ENCODE data around the gene CD22.

CD22 gene

GRCh38 chr19:35288331-35288730 is 40.7 kb upstream of the CD22 start:
- Histone ChIP-seq H3K4me1 (peaks cover 6% of the 10 kb centered on the region), H3K36me3 (ENCODE audit: control insufficient read depth, insufficient read depth, low read length) (no peaks in the 10 kb centered on the region), H3K79me2 (no peaks in the 10 kb centered on the region), H3K4me2 (ENCODE audit: low read length) (no peak overlapping the region), H3K9me3 (ENCODE audit: control insufficient read depth, low read length) (no peaks in the 10 kb centered on the region), H3K4me3 (ENCODE audit: low read depth, low read length) (no peak overlapping the region), H2AFZ (no peak overlapping the region), H3K9ac (no peak overlapping the region), H3K27me3 (ENCODE audit: control insufficient read depth, insufficient read depth, low read length) (no peaks in the 10 kb centered on the region), H3K27ac (no peak overlapping the region)
- no peak for TF ChIP-seq CTCF (IDR thresholded peaks at IDR 0.05)

- Histone ChIP-seq H2AFZ (no peak overlapping the region), H3K4me1 (peaks cover 6% of the 10 kb centered on the region), H3K4me2 (ENCODE audit: low read length) (no peak overlapping the region), H3K27me3 (ENCODE audit: control insufficient read depth, insufficient read depth, low read length) (no peaks in the 10 kb centered on the region), H3K27ac (no peak overlapping the region), H3K79me2 (no peaks in the 10 kb centered on the region), H3K9me3 (ENCODE audit: control insufficient read depth, low read length) (no peaks in the 10 kb centered on the region), H3K4me3 (ENCODE audit: low read depth, low read length) (no peak overlapping the region), H3K36me3 (ENCODE audit: control insufficient read depth, insufficient read depth, low read length) (no peaks in the 10 kb centered on the region), H3K9ac (no peak overlapping the region)
- TF ChIP-seq CTCF (IDR thresholded peaks at IDR 0.05), result no peak
Observed at GRCh38 chr19:35288906-35289305, 40.1 kb upstream of the CD22 start.

GRCh38 chr19:35290381-35291127 is 38.4 kb upstream of the CD22 start:
- no peak overlapping the region for H3K27ac ChIP-seq
- TF ChIP-seq CTCF (IDR thresholded peaks at IDR 0.05), result no peak
- no peaks in the 10 kb centered on the region for H3K27me3 ChIP-seq (ENCODE audit: control insufficient read depth, insufficient read depth, low read length)
- peaks cover 6% of the 10 kb centered on the region for H3K4me1 ChIP-seq
- no peak overlapping the region for H3K4me3 ChIP-seq (ENCODE audit: low read depth, low read length)
- H3K9ac ChIP-seq, result no peak overlapping the region
- no peaks in the 10 kb centered on the region for H3K9me3 ChIP-seq (ENCODE audit: control insufficient read depth, low read length)
- H3K4me2 ChIP-seq (ENCODE audit: low read length), result peak overlapping the region; percentile 49
- no peaks in the 10 kb centered on the region for H3K36me3 ChIP-seq (ENCODE audit: control insufficient read depth, insufficient read depth, low read length)
- no peaks in the 10 kb centered on the region for H3K79me2 ChIP-seq
- no peak overlapping the region for H2AFZ ChIP-seq

GRCh38 chr19:35291259-35291658 is 37.7 kb upstream of the CD22 start:
- no peak overlapping the region for H3K27ac ChIP-seq
- H3K4me3 ChIP-seq (ENCODE audit: low read depth, low read length), result no peak overlapping the region
- H3K27me3 ChIP-seq (ENCODE audit: control insufficient read depth, insufficient read depth, low read length), result no peaks in the 10 kb centered on the region
- H3K4me2 ChIP-seq (ENCODE audit: low read length), result no peak overlapping the region
- H3K9me3 ChIP-seq (ENCODE audit: control insufficient read depth, low read length), result no peaks in the 10 kb centered on the region
- peaks cover 6% of the 10 kb centered on the region for H3K4me1 ChIP-seq
- TF ChIP-seq CTCF (IDR thresholded peaks at IDR 0.05), result no peak
- no peak overlapping the region for H2AFZ ChIP-seq
- H3K79me2 ChIP-seq, result no peaks in the 10 kb centered on the region
- H3K36me3 ChIP-seq (ENCODE audit: control insufficient read depth, insufficient read depth, low read length), result no peaks in the 10 kb centered on the region
- no peak overlapping the region for H3K9ac ChIP-seq

- Histone ChIP-seq H3K27ac (no peak within 1 kb of the TSS), H3K4me3 (ENCODE audit: low read depth, low read length) (no peak within 1 kb of the TSS), H3K9me3 (ENCODE audit: control insufficient read depth, low read length) (no peaks in the 10 kb centered on the region)
Observed at GRCh38 chr19:35291916-35292315, 37.1 kb upstream of the CD22 start, which contains the start of gene MAG. Gene MAG (plus strand): TSS chr19:35292161. CDS start chr19:35295409, 3,248 bp downstream.

More at GRCh38 chr19:35291916-35292315, 37.1 kb upstream of the CD22 start, which contains the start of gene MAG:
- H2AFZ ChIP-seq, result no peak within 1 kb of the TSS
- TF ChIP-seq CTCF (IDR thresholded peaks at IDR 0.05), result no peak
- H3K4me2 ChIP-seq (ENCODE audit: low read length), result no peak within 1 kb of the TSS
- no peak within 1 kb of the TSS for H3K9ac ChIP-seq
- H3K4me1 ChIP-seq, result peaks cover 6% of the 10 kb centered on the region
- no peaks in the 10 kb centered on the region for H3K27me3 ChIP-seq (ENCODE audit: control insufficient read depth, insufficient read depth, low read length)
- H3K79me2 ChIP-seq, result no peaks in the 10 kb centered on the region
- no peaks in the 10 kb centered on the region for H3K36me3 ChIP-seq (ENCODE audit: control insufficient read depth, insufficient read depth, low read length)
